Immature natural killer cell (primary cell): ENCODE measurements around the gene CRK. TPM values are rescaled to one million over a fixed set of nuclear protein-coding genes. Genes with fewer than 3 reads are reported as not detected.
A peak's percentile ranks its signal among the peaks of the same experiment; 100 is the strongest.
"Not testable (repeated sequence)": the region's sequence is repeated elsewhere in the genome, so short reads cannot be mapped to it uniquely, and the experiment has no call there.

Source experiments
- DNase-seq, 3 donors: peaks; one replicate each; pipeline ENCODE4 v3.0.0; 2022; ENCODE audit warnings: mixed read lengths in 1 of 3
- H3K27ac Mint-ChIP-seq, 6 donors: one replicate each; pipeline ENCODE4 v1.8.0; 2020; ENCODE audit warnings: mixed read lengths in 6 of 6, mild to moderate bottlenecking in 5 of 6, inconsistent platforms in 4 of 6, moderate library complexity in 3 of 6
- H3K27me3 Mint-ChIP-seq, 3 donors: one replicate each; pipeline ENCODE4 v1.8.0; 2020 to 2021; ENCODE audit warnings: low read depth in 3 of 3, mild to moderate bottlenecking in 3 of 3, mixed read lengths in 3 of 3, moderate library complexity in 3 of 3, inconsistent platforms in 1 of 3
- H3K36me3 Mint-ChIP-seq, 3 donors: one replicate each; pipeline ENCODE4 v1.8.0; 2020; ENCODE audit warnings: mixed read lengths in 3 of 3, inconsistent platforms in 2 of 3, mild to moderate bottlenecking in 2 of 3
- H3K4me1 Mint-ChIP-seq, 2 donors: one replicate each; pipeline ENCODE4 v1.8.0; 2020; ENCODE audit warnings: inconsistent platforms in 2 of 2, mild to moderate bottlenecking in 2 of 2, mixed read lengths in 2 of 2, moderate library complexity in 1 of 2
- H3K4me3 Mint-ChIP-seq, 5 donors: one replicate each; pipeline ENCODE4 v1.8.0; 2020; ENCODE audit warnings: mild to moderate bottlenecking in 5 of 5, mixed read lengths in 5 of 5, inconsistent platforms in 3 of 5, moderate library complexity in 3 of 5
- H3K9me3 Mint-ChIP-seq, 6 donors: one replicate each; pipeline ENCODE4 v1.8.0; 2020; ENCODE audit warnings: mild to moderate bottlenecking in 6 of 6, mixed read lengths in 6 of 6, inconsistent platforms in 4 of 6, moderate library complexity in 3 of 6
- polyA plus RNA-seq, 3 donors: library from polyadenylated mRNA; unstranded; fragments of 300-500 nt; fragmentation: Illumina TruSeq; gene quantifications; one replicate each; pipeline ENCODE4 v1.2.3, GENCODE V29; 2021

The CRK gene
- polyA plus RNA-seq, 3 donors from 2014 or later = 10.9 to 20.6 (median 11.1) TPM

GRCh38 chr17:1420163-1420562 lies 35.9 kb downstream of the CRK start:
- H3K4me3 Mint-ChIP-seq = no peak overlapping the region

GRCh38 chr17:1418476-1418875 lies 37.6 kb downstream of the CRK start:
- H3K27me3 Mint-ChIP-seq, H3K27ac Mint-ChIP-seq: not testable (repeated sequence)
- peaks cover 2 to 11% of the 10 kb centered on the region in 2 donors for H3K4me1 Mint-ChIP-seq

More at GRCh38 chr17:1420163-1420562, 35.9 kb downstream of the CRK start:
- no peak for DNase-seq
- Mint-ChIP-seq H3K4me1 (peaks cover 2 to 7% of the 10 kb centered on the region in 2 donors), H3K27me3 (no peaks in the 10 kb centered on the region), H3K36me3 (peaks cover 0 to 21% (median 3%) of the 10 kb centered on the region in 3 donors), H3K9me3 (no peaks in the 10 kb centered on the region), H3K27ac (no peak overlapping the region)

GRCh38 chr17:1416414-1416813 lies 39.6 kb downstream of the CRK start:
- Mint-ChIP-seq H3K4me1 (peaks cover 2 to 7% of the 10 kb centered on the region in 2 donors), H3K9me3 (no peaks in the 10 kb centered on the region), H3K27ac (no peak overlapping the region), H3K36me3 (peaks cover 0 to 6% (median 0%) of the 10 kb centered on the region in 3 donors), H3K4me3 (no peak overlapping the region), H3K27me3 (peaks cover 0 to 3% (median 0%) of the 10 kb centered on the region in 3 donors)
- no peak for DNase-seq

More at GRCh38 chr17:1418476-1418875, 37.6 kb downstream of the CRK start:
- H3K4me3 Mint-ChIP-seq, DNase-seq, H3K9me3 Mint-ChIP-seq: not testable (repeated sequence)
- H3K36me3 Mint-ChIP-seq = peaks cover 0 to 16% (median 3%) of the 10 kb centered on the region in 3 donors

GRCh38 chr17:1414634-1415033 lies 41.4 kb downstream of the CRK start:
- Mint-ChIP-seq H3K36me3 (no peaks in the 10 kb centered on the region), H3K9me3 (no peaks in the 10 kb centered on the region), H3K4me1 (peaks cover 2 to 7% of the 10 kb centered on the region in 2 donors), H3K4me3 (no peak overlapping the region), H3K27me3 (peaks cover 0 to 3% (median 0%) of the 10 kb centered on the region in 3 donors), H3K27ac (no peak overlapping the region)
- no peak for DNase-seq

- Mint-ChIP-seq H3K4me3 (no peak overlapping the region), H3K9me3 (no peaks in the 10 kb centered on the region), H3K36me3 (no peaks in the 10 kb centered on the region), H3K27ac (peak overlapping the region in 1 of 6 donors; percentile 33), H3K4me1 (peaks cover 2 to 7% of the 10 kb centered on the region in 2 donors), H3K27me3 (peaks cover 0 to 3% (median 0%) of the 10 kb centered on the region in 3 donors)
- no peak for DNase-seq
Measured at GRCh38 chr17:1414001-1414574, 41.9 kb downstream of the CRK start.

- peak overlapping the region in 1 of 6 donors; percentile 46 for H3K27ac Mint-ChIP-seq
- H3K36me3 Mint-ChIP-seq = no peaks in the 10 kb centered on the region
- DNase-seq = no peak
- H3K4me3 Mint-ChIP-seq = no peak overlapping the region
- H3K4me1 Mint-ChIP-seq = peaks cover 2 to 7% of the 10 kb centered on the region in 2 donors
- H3K9me3 Mint-ChIP-seq = no peaks in the 10 kb centered on the region
- peaks cover 0 to 3% (median 0%) of the 10 kb centered on the region in 3 donors for H3K27me3 Mint-ChIP-seq
Measured at GRCh38 chr17:1413281-1413791, 42.7 kb downstream of the CRK start.

- DNase-seq = no peak
- H3K27me3 Mint-ChIP-seq = peaks cover 0 to 3% (median 0%) of the 10 kb centered on the region in 3 donors
- H3K36me3 Mint-ChIP-seq = no peaks in the 10 kb centered on the region
- H3K9me3 Mint-ChIP-seq = no peaks in the 10 kb centered on the region
- no peak overlapping the region for H3K27ac Mint-ChIP-seq
- H3K4me1 Mint-ChIP-seq = peaks cover 0 to 7% of the 10 kb centered on the region in 2 donors
- no peak overlapping the region for H3K4me3 Mint-ChIP-seq
Measured at GRCh38 chr17:1412185-1413110, 43.6 kb downstream of the CRK start.

GRCh38 chr17:1402262-1402586 lies 53.8 kb downstream of the CRK start:
- H3K9me3 Mint-ChIP-seq = no peaks in the 10 kb centered on the region
- peaks cover 18 to 23% of the 10 kb centered on the region in 2 donors for H3K4me1 Mint-ChIP-seq
- no peak for DNase-seq
- no peak overlapping the region for H3K27ac Mint-ChIP-seq
- H3K36me3 Mint-ChIP-seq = no peaks in the 10 kb centered on the region
- peaks cover 9 to 17% (median 13%) of the 10 kb centered on the region in 3 donors for H3K27me3 Mint-ChIP-seq
- H3K4me3 Mint-ChIP-seq = peak overlapping the region in 1 of 5 donors; percentile 7

GRCh38 chr17:1399679-1400512 lies 56.1 kb downstream of the CRK start, which contains the start of gene YWHAE:
YWHAE (minus strand) TSS chr17:1400222; CDS start chr17:1400110, 112 bp downstream.
- no peaks in the 10 kb centered on the region for H3K9me3 Mint-ChIP-seq
- H3K27ac Mint-ChIP-seq = peak within 1 kb of the TSS; percentile 96 to 99 (median 98)
- DNase-seq = peak; percentile 91 to 92 (median 92)
- peaks cover 38 to 41% of the 10 kb centered on the region in 2 donors for H3K4me1 Mint-ChIP-seq
- H3K36me3 Mint-ChIP-seq = no peaks in the 10 kb centered on the region
- H3K4me3 Mint-ChIP-seq = peak within 1 kb of the TSS; percentile 99 to 100 (median 99)
- peaks cover 9 to 17% (median 9%) of the 10 kb centered on the region in 3 donors for H3K27me3 Mint-ChIP-seq

- H3K36me3 Mint-ChIP-seq = no peaks in the 10 kb centered on the region
- H3K4me1 Mint-ChIP-seq = peaks cover 46 to 48% of the 10 kb centered on the region in 2 donors
- no peaks in the 10 kb centered on the region for H3K9me3 Mint-ChIP-seq
- peak in 1 of 3 donors; percentile 14 for DNase-seq
- peaks cover 9 to 17% (median 9%) of the 10 kb centered on the region in 3 donors for H3K27me3 Mint-ChIP-seq
- H3K4me3 Mint-ChIP-seq = peak overlapping the region; percentile 99 to 100 (median 99)
- H3K27ac Mint-ChIP-seq = peak overlapping the region; percentile 96 to 99 (median 98)
Measured at GRCh38 chr17:1398931-1399678, 56.9 kb downstream of the CRK start.

GRCh38 chr17:1398028-1398427 lies 58.0 kb downstream of the CRK start:
- peaks cover 9 to 17% (median 9%) of the 10 kb centered on the region in 3 donors for H3K27me3 Mint-ChIP-seq
- H3K4me1 Mint-ChIP-seq = peaks cover 57 to 59% of the 10 kb centered on the region in 2 donors
- no peaks in the 10 kb centered on the region for H3K36me3 Mint-ChIP-seq
- peak overlapping the region; percentile 99 to 100 (median 99) for H3K4me3 Mint-ChIP-seq
- DNase-seq = no peak
- no peaks in the 10 kb centered on the region for H3K9me3 Mint-ChIP-seq
- peak overlapping the region; percentile 96 to 99 (median 98) for H3K27ac Mint-ChIP-seq

GRCh38 chr17:1395876-1396665 lies 60.0 kb downstream of the CRK start:
- not testable (repeated sequence) for DNase-seq, H3K9me3 Mint-ChIP-seq, H3K36me3 Mint-ChIP-seq
- H3K27me3 Mint-ChIP-seq = peaks cover 7 to 17% (median 9%) of the 10 kb centered on the region in 3 donors
- peak overlapping the region in 4 of 6 donors; percentile 17 to 97 (median 56) for H3K27ac Mint-ChIP-seq
- H3K4me1 Mint-ChIP-seq = peaks cover 73 to 76% of the 10 kb centered on the region in 2 donors
- H3K4me3 Mint-ChIP-seq = peak overlapping the region in 1 of 5 donors; percentile 46
